HTERT RPE-1 (cell line): Measurements from ENCODE around the gene GYG2.
"Not testable (repeated sequence)": the region's sequence is repeated elsewhere in the genome, so short reads cannot be mapped to it uniquely, and the experiment has no call there.

Experiments used
- in situ Hi-C: fragments of 300-500 bp; cut with MboI; formaldehyde crosslinking; loops from 4 replicates; pipeline ENCODE4 v1.14.3; 2020; ENCODE audit warnings: low sequenced_read_pairs

Gene GYG2

GRCh38 chrX:2863646-2864045, 34.9 kb downstream of the GYG2 start:
- in situ Hi-C loops = no loop called here

GRCh38 chrX:2867206-2867605, 38.5 kb downstream of the GYG2 start:
- in situ Hi-C loops = no loop called here

- in situ Hi-C loops = no loop called here
Observed at GRCh38 chrX:2870650-2871049, 41.9 kb downstream of the GYG2 start.

- in situ Hi-C loops = no loop called here
Observed at GRCh38 chrX:2871831-2872230, 43.1 kb downstream of the GYG2 start.

GRCh38 chrX:2872671-2873277, 44.0 kb downstream of the GYG2 start:
- in situ Hi-C loops = no loop called here

GRCh38 chrX:2874222-2875135, 45.7 kb downstream of the GYG2 start:
- in situ Hi-C loops = no loop called here

- in situ Hi-C loops = no loop called here
Observed at GRCh38 chrX:2875136-2875481, 46.4 kb downstream of the GYG2 start.

GRCh38 chrX:2875798-2876399, 47.2 kb downstream of the GYG2 start:
- in situ Hi-C loops = no loop called here

GRCh38 chrX:2878563-2878962, 49.8 kb downstream of the GYG2 start:
- in situ Hi-C loops = no loop called here

- in situ Hi-C loops = no loop called here
Observed at GRCh38 chrX:2879670-2880069, 50.9 kb downstream of the GYG2 start.

- in situ Hi-C loops = no loop called here
Observed at GRCh38 chrX:2883770-2884169, 55.0 kb downstream of the GYG2 start.

- in situ Hi-C loops = no loop called here
Observed at GRCh38 chrX:2888309-2888708, 59.6 kb downstream of the GYG2 start.

- in situ Hi-C loops = no loop called here
Observed at GRCh38 chrX:2889045-2889605, 60.4 kb downstream of the GYG2 start.

GRCh38 chrX:2889706-2890490, 61.2 kb downstream of the GYG2 start:
- in situ Hi-C loops = not testable (repeated sequence)

- in situ Hi-C loops = not testable (repeated sequence)
Observed at GRCh38 chrX:2890536-2891460, 62.1 kb downstream of the GYG2 start.

GRCh38 chrX:2892816-2893215, 64.1 kb downstream of the GYG2 start:
- in situ Hi-C loops = no loop called here

GRCh38 chrX:2894885-2895292, 66.2 kb downstream of the GYG2 start:
- in situ Hi-C loops = no loop called here

GRCh38 chrX:2897311-2897689, 68.6 kb downstream of the GYG2 start:
- in situ Hi-C loops = no loop called here

GRCh38 chrX:2897690-2898623, 69.2 kb downstream of the GYG2 start:
- in situ Hi-C loops = not testable (repeated sequence)
